Esophagus muscularis mucosa (tissue), 3 donors: Measurements from ENCODE around the gene ZNF316.

Source experiments
- CTCF ChIP-seq, 3 experiments: fragments of 200-600 bp in 2 of 3; fragments of 450-650 bp in 1 of 3; sonication (generic) in 2 of 3; IDR thresholded peaks; one replicate each; pipeline ENCODE4 v1.5.1; 2017 to 2019; ENCODE audit warnings: antibody characterized with exemption in 3 of 3, mild to moderate bottlenecking in 2 of 3, moderate library complexity in 1 of 3
- POLR2A ChIP-seq: fragments of 450-650 bp; IDR thresholded peaks from one replicate; pipeline ENCODE4 v1.6.1; 2017; ENCODE audit warnings: antibody characterized with exemption, moderate library complexity, mild to moderate bottlenecking, low read depth
- POLR2AphosphoS5 ChIP-seq, 2 donors: sonication (generic); formaldehyde crosslinking; IDR thresholded peaks; one replicate each; pipeline ENCODE4 v1.6.1; 2017; ENCODE audit warnings: antibody characterized with exemption in 2 of 2

DNA sequence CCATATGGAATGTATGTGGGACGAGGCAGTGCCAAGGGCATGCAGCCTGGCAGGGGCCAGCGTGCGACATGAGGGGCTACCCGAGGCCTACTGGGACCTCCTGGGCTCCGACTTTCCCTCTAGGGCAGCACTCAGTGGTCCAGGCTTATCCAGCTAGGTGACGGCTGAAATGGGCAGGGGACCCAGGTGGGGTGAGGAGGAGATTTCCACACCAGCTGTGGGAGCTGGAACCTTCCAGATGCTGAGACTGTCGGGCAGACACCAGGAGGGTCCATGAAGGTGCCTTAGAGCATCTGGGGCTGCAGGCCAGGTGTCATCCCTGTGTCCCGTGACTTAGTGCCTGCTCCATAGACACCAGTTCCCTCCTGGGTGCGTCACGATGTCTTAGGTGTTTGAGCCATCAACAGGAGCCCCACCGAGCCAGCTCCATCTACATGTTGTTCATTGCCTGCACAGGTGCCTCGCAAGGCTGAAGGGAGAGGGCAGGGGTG lies 13.4 kb downstream of the ZNF316 start:
- TF ChIP-seq CTCF (IDR thresholded peaks at IDR 0.05) = no peak
- TF ChIP-seq POLR2A = no peak
- TF ChIP-seq POLR2AphosphoS5 (IDR thresholded peaks at IDR 0.05) = no peak
